ENCODE results near the gene DNAJB13. TPM values are rescaled to one million over a fixed set of nuclear protein-coding genes. Genes with fewer than 3 reads are reported as not detected.

DNAJB13 gene
- total RNA-seq, 1 donor from 2014 or later, result 0.46 TPM

GRCh38 chr11:74017631-74018030, 66.8 kb downstream of the DNAJB13 start:
- H3K4me3 ChIP-seq (ENCODE audit: low read depth, low read length), result no peak overlapping the region
- no peak for DNase-seq (ENCODE audit: low read depth)
- TF ChIP-seq, protein P1, sequence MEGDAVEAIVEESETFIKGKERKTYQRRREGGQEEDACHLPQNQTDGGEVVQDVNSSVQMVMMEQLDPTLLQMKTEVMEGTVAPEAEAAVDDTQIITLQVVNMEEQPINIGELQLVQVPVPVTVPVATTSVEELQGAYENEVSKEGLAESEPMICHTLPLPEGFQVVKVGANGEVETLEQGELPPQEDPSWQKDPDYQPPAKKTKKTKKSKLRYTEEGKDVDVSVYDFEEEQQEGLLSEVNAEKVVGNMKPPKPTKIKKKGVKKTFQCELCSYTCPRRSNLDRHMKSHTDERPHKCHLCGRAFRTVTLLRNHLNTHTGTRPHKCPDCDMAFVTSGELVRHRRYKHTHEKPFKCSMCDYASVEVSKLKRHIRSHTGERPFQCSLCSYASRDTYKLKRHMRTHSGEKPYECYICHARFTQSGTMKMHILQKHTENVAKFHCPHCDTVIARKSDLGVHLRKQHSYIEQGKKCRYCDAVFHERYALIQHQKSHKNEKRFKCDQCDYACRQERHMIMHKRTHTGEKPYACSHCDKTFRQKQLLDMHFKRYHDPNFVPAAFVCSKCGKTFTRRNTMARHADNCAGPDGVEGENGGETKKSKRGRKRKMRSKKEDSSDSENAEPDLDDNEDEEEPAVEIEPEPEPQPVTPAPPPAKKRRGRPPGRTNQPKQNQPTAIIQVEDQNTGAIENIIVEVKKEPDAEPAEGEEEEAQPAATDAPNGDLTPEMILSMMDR (conservative IDR thresholded peaks at IDR 0.05; ENCODE audit: low read depth, low read length), result no peak

- H3K4me3 ChIP-seq (ENCODE audit: low read depth, low read length), result no peak overlapping the region
- peak; percentile 45 for DNase-seq (ENCODE audit: low read depth)
- TF ChIP-seq, protein P1 (conservative IDR thresholded peaks at IDR 0.05; ENCODE audit: low read depth, low read length), result no peak
Observed at GRCh38 chr11:74018331-74019005, 67.6 kb downstream of the DNAJB13 start.

- no peak for DNase-seq (ENCODE audit: low read depth)
- TF ChIP-seq, protein P1 (conservative IDR thresholded peaks at IDR 0.05; ENCODE audit: low read depth, low read length), result no peak
Observed at GRCh38 chr11:74019104-74019738, 68.4 kb downstream of the DNAJB13 start.

GRCh38 chr11:74019860-74020259, 69.0 kb downstream of the DNAJB13 start:
- TF ChIP-seq, protein P1 (conservative IDR thresholded peaks at IDR 0.05; ENCODE audit: low read depth, low read length), result no peak
- H3K4me3 ChIP-seq (ENCODE audit: low read depth, low read length), result no peak overlapping the region
- no peak for DNase-seq (ENCODE audit: low read depth)

More at GRCh38 chr11:74019104-74019738, 68.4 kb downstream of the DNAJB13 start:
- H3K4me3 ChIP-seq (ENCODE audit: low read depth, low read length), result no peak overlapping the region

Other genes with a start within 250 kb of the DNAJB13 start
- gene RAB6A, start 190.0 kb upstream of the DNAJB13 start, total RNA-seq, result 71.4 and 158 TPM in 2 replicates
- 49.4 and 50.5 TPM in 2 replicates for gene MRPL48, start 163.2 kb upstream of the DNAJB13 start, total RNA-seq
- 133 and 134 TPM in 2 replicates for gene COA4, start 74.2 kb upstream of the DNAJB13 start, total RNA-seq
- 6.0 and 6.5 TPM in 2 replicates for gene PAAF1, start 74.0 kb upstream of the DNAJB13 start, total RNA-seq
- 86.2 and 139 TPM in 2 replicates for gene UCP2, start 31.8 kb downstream of the DNAJB13 start, total RNA-seq
- gene UCP3, start 58.1 kb downstream of the DNAJB13 start, total RNA-seq, result 0.06 and 0.22 TPM in 2 replicates
- 15.1 and 24.6 TPM in 2 replicates for gene C2CD3, start 220.0 kb downstream of the DNAJB13 start, total RNA-seq
- gene PPME1, start 220.3 kb downstream of the DNAJB13 start, total RNA-seq, result 46.8 and 79.5 TPM in 2 replicates